HK-2 (cell line): ENCODE data around the gene IRF7.

ENCODE experiments used
- DNase-seq: peaks from one replicate; pipeline ENCODE4 v3.0.0-alpha.2; 2018; ENCODE audit not compliant: unreplicated experiment

The IRF7 gene

DNA sequence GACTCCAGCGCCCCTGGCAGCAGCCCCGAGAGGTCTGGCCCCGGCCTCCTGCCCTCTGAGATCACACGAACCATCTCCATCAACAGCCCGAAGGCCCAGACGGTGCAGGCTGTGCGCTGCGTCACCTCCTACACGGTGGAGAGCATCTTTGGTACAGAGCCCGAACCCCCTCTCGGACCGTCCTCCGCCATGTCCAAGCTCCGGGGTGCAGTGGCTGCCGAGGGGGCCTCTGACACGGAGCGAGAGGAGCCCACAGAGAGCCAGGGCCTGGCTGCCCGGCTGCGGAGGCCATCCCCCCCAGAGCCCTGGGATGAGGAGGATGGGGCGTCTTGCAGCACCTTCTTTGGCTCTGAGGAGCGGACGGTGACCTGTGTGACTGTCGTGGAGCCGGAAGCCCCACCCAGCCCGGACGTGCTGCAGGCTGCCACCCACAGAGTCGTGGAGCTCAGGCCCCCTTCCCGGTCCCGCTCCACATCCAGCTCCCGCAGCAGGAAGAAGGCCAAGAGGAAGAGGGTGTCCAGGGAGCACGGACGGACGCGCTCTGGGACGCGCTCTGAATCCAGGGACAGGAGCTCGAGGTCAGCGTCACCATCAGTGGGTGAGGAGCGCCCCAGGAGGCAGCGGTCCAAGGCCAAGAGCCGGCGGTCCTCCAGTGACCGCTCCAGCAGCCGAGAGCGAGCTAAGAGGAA, 7.6 kb downstream of the IRF7 start:
- DNase-seq: no peak

DNA sequence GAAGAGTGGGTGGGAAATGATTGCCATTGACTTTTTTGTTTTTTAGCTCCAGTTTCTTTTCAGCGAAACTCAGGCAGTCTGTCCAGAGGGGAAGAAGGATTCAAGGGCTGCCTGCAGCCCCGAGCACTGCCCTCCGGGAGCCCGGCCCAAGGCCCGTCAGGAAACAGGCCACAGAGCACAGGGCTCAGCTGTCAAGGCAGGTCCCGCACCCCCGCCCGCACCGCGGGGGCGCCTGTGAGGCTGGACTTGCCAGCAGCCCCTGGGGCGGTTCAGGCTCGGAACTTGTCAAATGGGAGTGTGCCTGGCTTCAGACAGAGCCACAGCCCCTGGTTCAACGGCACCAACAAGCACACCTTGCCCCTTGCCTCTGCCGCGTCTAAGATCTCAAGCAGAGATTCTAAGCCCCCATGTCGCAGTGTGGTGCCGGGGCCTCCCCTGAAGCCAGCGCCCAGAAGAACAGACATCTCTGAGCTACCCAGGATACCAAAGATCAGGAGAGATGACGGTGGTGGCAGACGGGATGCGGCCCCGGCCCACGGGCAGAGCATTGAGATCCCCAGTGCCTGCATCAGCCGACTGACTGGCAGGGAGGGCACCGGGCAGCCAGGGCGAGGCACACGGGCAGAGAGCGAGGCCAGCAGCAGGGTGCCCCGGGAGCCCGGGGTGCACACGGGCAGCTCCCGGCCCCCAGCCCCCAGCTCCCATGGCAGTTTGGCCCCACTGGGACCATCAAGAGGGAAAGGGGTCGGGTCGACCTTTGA, 8.6 kb downstream of the IRF7 start:
- no peak for DNase-seq

DNA sequence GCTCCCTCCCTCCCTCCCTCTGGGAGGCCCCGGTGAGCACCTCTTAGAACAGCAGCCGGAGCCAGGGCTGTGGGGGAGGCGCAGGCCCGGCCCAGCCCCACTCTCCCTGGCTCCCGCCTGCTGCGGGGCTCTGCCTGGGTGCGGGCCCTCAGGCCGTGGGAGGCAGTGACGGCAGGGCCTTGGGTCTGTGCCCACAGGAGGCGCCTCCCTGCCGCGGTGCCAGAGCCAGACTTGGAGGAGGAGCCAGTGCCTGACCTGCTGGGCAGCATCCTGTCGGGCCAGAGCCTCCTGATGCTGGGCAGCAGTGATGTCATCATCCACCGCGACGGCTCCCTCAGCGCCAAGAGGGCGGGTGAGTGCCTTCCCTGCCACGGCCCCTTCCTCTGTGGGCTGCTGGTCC, 9.5 kb downstream of the IRF7 start:
- DNase-seq: no peak

DNA sequence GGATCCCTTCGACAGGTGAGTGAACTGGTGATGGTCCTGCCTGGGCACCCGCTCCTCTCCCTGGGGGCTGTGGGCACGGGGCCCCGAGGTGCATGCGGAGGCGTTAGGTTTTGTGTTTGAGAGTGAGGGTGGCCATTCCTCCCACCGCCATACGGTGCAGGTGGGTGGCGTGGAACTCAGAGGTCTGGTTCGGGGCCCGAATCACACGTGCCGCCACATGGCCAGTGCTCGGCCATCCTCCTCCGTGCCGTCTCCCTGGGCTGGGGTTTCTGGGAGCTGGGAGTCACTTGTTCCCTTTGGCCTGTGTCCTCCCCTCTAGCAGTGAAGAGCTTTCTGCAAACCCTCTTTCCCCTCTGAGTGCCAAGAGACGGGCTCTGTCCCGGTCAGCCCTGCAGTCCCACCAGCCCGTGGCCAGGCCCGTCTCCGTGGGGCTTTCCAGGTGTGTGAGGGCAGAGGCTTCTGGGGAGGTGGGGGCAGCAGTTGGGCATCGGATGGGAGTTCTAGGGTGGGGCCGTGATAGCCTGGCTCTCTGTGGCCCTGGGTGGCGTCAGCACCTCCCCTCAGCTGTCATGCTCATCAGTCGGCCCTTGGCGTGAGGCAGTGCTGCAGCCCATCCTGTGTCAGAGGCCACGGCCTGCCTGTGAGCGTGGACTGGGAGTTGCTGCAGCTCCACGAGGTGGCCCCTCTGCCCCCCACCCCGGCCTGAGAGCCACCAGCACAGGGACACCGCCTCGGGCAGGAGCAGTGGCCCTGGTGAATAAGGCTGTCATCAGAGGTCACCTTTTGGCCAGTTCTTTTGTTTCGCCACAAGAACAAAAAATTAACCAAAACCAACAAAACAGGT, 10.2 kb downstream of the IRF7 start:
- DNase-seq: no peak

DNA sequence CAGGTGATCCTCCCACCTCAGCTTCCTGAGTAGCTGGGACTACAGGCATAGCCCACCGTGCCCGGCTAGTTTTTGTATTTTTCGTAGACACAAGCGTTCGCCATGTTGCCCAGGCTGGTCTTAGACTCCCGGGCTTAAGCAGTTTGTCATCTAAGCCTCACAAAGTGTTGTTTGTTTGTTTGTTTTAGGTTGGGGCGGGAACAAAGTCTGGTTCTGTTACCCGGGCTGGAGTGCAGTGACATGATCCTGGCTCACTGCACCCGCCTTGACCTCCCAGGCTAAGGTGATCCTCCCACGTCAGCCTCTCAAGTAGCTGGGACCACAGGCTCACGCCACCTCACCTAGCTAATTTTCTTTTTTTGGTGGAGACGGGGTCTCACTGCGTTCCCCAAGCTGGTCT, 12.6 kb downstream of the IRF7 start:
- DNase-seq: no peak

DNA sequence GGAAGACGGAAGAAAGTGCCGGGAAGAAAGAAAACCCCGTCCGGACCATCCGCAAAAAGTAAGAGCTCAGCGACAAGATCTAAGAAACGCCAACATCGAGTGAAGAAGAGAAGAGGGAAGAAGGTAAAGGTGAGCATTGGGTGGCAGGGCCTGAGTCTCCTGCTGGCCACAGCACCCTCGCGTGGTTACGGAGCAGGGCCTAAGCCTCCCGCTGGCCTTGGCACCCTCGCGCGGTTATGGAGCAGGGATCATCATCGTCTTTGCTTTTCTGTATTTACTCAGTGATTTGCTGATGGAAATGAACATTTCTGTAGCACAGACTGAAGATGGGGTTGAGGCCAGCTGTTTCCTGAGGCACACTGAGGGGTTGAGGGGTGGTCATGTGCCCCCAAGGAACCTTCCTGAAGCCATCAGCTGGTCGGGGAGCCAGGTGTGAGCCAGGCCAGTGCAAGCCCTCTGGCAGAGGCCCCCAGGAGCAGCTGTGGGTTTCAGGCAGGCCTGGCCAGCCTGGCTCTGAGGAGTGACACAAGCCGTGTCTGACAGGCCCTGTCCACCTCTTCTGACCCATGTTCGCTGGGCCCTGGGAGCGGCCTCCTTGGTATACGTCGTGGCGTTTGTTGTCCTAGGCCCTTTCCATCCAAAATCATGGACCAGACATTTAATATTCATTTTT, 14.0 kb downstream of the IRF7 start:
- DNase-seq: no peak

DNA sequence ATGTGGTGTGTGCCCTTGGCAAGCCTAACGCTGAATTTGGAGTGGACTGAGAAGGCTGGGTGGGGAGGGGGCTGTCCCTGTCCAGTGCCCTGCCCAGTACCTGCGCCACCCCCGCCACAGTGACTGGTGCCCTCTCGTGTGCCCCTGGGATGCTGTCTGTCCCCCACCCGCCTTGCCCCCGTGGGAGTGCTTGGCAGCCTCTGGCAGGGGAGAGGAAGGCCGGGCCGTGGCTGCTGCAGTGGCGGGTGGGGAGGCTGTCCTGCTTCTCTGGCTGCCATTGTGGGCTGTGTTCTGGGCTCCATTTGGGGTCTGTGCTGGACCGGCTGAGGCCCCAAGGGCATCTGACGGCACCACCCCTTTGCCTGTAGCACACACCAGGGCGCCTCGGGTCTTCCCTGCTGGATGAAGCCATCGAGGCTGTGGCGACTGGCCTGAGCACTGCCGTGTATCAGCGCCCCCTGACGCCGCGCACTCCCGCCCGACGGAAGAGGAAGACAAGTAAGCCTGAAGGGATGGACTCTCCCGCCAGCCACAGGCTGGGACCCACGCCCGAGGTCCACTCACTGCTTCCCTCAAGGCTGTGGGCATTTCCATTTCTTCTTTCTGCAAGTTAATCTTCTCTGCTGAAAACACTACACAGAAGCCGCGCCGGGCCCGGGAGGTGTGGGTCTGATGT, 17.6 kb downstream of the IRF7 start:
- no peak for DNase-seq

DNA sequence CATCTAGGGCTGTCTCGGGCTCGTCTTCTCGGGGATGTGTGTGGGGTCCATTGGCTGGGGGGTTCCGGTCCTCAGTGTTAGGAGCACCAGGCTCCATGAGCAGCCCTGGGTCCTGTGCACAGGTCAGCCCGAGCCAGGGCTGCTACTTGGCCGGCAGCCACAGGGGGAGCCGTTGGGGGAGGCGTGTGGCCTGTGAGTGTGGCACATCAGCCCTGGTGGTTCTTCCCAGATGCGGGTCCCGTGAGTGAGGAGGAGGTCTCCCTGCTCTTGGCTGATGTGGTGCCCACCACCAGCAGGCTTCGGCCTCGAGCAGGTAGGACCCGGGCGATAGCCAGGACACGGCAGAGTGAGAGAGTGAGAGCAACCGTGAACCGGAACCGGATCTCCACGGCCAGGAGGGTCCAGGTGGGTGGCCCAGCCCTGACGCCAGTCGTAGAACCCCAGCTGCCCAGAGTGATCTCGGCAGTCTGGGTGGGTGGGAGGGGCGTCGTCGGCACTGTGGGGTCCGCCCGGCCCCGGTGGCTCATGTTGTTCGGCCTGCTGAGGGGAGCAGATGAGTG, 18.5 kb downstream of the IRF7 start:
- no peak for DNase-seq

DNA sequence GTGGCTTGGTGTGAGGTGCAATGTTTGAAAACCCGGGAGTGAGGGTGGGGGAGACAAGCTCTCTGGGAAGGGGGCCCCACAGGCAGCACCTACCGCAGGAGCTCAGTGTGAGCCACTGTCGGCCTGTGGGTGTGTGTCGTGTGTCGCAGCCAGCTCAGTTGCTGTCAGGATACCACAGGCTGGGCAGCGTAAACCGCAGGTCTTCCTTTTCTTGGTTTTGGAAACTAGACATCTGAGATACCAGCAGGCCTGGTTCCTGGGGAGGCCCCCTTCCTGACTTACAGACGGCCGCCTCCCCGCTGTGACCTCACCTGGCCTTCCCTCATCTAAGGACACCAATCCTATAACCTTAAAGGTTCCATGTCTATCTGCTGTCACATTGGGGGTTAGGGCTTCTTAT, 19.4 kb downstream of the IRF7 start:
- no peak for DNase-seq

DNA sequence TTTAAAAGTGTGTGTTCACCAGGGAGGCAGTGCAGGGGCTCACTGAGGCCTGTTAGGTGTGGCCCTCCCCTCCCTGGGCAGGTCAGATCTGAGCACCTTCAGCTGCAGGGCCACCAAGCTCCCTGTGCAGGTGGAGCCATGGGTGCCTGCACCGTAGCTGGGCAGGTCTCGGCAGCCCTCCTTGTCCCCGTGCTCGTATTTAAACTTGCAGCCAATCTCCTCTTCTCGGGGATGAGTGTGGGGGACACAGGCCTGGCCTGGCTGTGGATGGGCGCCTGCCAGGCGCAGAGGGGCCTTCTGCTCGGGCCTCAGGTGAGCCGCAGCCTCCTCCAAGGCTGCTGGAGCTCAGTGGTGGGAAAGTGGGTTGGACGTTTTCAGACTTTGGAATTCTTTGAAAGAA, 20.4 kb downstream of the IRF7 start:
- DNase-seq: no peak

DNA sequence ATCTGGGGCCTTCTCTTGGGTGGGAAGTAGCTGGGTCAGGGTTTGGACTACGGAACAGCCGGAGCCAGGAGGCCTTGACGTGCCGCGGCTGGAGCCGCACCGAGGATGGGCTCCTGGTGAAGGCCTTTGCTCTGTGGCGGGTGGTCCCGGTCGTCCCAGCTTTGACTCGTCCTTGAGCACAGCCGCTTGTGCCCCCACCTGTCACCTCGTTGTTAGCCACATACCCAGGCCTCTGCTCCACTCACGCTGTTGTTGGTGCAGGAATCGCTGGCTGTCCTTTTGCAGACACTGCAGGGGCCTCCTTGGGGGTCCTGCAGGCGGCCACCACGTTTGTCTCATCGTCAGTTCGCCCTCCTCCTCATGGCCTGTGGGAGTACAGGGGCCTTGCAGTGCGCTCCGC, 22.4 kb downstream of the IRF7 start:
- DNase-seq: no peak

DNA sequence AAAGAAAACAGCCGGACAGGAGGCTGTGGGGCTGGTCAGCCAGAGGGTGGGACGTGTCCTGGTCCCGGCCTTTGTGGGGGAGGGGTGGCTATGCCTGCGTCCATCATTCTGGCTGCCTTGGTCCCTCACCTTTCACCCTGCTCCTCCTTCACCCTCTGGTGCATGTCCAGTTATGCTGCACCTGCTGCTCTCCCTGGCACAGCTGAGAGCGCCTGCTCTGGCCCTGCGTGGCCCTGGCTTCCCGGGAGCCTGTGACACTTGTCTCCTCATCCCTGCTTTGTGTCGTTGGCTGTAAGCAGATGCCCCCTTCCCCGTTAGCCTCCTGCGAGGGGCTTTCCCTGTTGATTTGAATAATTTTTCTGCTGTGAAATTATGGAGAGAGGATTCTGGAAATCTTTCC, 22.8 kb downstream of the IRF7 start:
- DNase-seq: no peak

DNA sequence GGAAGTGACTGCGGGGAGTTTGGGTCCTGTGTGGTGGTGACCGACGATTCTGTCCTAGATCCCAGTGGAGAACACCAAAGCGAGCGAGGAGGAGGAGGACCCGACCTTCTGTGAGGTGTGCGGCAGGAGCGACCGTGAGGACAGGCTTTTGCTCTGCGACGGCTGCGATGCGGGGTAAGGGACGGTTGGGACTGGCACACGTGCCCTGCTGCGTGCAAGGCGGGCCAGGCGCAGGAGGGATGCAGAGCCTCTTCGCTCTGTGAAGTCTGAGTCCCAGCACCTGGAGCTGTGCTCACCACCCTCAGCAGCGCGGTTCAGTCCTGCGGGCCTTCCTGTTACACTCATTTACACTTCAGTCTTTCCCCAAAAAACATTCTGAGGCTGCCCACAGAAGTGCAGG, 23.2 kb downstream of the IRF7 start:
- no peak for DNase-seq

DNA sequence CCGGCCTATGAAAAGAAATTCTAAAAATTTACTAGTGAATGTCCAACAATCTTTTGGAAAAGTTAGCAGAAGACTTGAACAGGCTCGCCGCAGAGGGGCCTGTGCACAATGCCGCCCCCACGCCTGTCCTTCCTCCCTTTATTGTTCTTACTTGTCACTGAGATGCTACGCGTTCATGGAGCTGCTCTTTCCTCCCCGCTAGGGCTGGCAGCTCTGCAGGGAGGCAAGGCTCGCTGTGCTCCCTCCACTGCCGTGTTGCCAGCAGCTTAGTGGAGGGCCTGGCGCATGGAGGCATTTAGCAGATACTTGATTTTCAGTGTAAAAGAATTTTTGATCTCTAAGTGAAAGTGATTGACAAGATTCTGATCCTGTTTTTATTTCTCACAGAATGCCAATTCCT, 24.8 kb downstream of the IRF7 start:
- no peak for DNase-seq

DNA sequence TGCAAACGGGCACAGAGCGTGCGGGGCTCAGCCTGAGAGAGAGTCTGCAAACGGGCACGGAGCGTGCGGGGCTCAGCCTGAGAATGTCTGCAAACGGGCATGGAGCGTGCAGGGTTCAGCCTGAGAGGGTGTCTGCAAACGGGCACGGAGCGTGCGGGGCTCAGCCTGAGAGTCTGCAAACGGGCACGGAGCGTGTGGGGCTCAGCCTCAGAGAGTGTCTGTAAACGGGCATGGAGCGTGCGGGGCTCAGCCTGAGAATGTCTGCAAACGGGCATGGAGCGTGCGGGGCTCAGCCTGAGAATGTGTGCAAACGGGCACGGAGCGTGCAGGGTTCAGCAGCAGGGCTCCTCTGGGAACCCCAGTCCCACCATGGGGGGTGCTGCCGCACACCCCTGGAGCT, 26.0 kb downstream of the IRF7 start:
- DNase-seq: no peak

DNA sequence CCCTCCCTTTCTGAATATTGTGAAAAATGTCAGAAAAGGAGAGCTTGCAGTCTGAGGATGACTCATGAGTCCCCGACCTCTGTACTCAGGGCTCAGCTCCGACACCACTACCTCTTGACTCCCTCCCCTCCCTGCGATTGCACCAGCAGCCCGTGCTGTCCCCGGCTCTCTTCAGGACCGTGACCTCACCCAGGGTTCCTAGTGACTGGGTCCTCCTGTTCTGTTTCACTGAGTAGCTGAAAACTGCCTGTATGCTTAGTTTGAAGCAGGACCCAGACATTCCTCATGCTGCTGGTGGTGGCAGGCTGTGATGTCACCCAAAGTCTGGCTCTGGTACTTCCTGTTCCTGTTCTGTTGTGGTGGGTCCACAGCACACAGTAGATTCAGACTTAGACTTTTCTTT, 27.8 kb downstream of the IRF7 start:
- DNase-seq: peak; percentile 82

DNA sequence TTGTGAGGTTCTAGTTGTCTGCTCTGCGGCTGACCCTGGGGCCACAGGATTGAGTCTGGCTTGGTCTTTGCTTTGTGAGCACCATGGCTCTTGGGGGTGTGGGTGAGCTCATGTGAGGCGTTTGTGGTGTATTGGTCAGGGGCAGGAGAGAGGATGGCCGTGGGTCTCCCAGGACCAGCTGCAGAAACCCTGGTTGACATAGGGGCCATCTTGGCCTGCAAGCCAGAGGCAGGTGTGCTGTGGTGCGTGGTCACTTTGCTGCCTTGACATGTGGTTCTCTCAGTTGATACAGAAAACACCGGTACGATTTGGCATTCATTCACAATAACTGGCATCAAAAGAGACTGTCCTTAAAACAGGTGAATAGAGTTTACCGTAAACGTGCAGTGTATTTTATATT, 28.2 kb downstream of the IRF7 start:
- DNase-seq: no peak

DNA sequence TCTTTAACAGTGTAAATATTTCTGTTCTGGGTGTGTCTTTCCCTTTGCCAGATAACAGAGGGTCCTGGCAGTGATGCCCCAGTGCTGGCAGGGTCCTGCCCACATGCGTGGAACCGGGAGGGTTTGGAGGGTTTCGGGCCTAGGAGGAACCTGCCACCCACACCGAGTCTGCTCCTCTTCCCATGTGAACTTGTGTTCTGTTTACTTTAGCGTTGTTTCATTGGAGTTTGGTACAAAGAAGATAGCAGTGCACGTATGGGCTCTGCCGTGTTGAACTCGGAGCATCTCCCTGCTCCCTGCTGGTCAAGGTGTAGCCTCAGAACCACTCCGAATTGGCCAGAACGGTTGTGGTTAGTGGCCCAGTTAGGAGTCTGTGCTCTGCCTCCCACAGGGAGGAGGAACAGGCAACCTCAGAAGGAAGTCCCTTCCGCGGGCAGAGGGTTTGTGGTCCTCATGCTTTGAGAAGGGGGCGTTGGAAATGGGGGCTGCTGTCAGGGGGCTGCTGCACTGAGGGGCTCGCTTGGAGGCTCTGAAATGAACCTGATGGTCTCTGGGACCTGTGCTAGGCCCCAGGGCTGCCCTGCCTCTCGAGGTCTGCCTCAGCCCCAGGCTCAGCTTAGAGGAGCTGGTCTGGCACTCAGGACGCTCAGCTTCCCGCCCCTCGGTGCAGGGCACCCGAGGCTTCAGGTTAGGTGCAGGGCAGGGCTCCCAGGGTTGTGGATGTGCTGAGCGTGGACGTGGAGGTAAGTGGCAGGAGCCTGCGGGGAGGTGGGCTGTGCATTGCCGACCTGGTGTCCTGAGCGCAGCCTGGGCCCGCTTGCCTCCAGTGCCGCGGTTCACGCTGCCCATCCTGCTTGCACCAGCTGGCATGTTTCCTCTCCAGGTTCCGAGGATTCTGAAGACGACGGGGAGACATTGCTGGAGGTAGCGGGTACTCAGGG, 29.1 kb downstream of the IRF7 start:
- no peak for DNase-seq

DNA sequence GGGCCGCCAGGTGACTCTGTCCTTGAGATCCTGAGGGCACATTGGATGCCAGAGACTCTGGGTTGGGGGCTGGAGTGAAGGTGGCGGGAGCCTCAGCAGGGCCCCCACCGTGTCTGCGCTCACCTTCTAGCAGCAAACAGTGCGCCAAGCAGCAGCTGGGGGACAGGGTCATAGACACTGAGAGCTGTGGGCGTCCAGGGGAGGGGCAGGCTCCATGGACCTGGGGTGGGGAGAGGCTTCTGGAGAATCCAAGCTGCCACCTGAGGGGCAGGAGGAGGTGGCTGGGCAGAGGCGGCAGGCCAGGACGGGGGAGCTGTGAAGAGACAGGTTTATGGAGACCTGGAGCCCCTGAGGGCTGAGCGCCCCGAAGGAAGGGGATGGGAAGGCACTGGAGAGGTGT, 31.5 kb downstream of the IRF7 start:
- DNase-seq: no peak

DNA sequence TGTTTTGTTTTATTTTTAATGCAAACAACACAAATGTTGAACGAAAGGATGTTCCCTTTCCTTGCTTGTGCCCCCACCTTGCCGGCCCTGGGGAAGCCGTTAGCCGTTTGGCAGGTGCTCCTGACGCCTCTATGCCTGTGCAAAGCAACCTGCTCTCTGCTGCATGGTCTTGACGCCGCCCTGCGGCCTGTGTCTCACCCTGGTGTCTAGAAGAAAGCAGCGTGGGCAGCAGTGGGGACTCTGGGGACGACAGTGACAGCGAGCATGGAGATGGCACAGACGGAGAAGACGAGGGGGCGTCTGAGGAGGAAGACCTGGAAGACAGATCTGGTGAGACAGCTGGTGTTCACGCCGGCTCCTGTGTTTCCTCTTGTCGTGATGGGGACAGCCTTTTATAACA, 34.0 kb downstream of the IRF7 start:
- no peak for DNase-seq
